ENCODE results near the gene PNISR.

The PNISR gene

DNA sequence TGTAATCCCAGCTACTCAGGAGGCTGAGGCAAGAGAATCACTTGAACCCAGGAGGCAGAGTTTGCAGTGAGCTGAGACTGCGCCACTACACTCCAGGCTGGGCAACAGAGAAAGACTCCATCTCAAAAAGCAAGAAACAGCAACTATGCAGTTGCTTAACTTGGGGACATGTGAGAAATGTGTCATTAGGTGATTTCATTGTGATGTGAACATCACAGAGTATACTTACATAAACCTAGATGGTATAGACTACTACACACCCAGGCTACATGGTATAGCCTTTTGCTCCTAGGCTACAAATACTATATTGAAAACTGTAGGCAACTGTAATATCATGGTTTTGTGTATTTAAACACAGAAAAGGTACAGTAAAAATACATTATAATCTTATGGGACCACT is 27.8 kb downstream of the PNISR start:
- DNase-seq: no peak

DNA sequence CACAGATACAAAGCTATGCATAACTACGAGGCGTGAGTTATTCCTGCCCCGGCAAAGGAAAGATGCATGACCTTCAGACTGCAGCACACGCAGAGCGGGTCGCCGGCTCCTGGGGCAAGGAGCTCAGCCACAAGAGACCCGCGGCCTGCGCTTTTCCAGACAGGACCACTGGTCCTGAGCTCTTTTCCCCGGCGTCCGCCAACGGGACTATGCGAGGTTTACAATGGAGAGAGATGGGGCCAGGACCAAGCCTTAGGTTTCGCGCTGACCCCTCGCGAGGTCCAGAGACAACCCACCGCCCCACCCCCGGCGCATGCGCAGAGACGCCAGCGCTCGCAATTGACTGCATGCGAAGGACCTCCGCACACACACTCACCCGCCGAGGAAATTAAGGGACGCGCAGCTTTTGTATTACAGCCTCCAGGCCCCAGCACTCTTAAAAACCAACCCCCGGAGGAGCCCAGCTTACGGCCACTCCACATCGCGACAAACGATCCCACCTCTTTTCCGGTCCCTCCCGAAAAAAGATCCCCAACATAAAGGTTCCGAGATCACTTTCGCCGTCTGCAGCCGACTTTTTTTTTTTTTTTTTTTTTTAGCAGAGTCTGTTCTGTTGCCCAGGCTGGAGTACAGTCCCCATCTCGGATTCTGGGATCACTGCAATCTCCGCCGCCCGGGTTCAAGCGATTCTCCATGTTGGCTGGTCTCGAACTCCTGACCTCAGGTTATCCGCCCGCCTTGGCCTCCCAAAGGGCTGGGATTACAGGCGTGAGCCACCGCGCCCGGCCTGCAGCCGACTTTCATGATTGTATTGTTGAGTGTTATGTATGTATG is 31.2 kb downstream of the PNISR start, which contains the start of gene COQ3:
Gene COQ3 (minus strand): TSS at position 498 of the 834 bp plus-strand sequence. CDS start 16 bp downstream, at position 482.
- peak; percentile 81 for DNase-seq

DNA sequence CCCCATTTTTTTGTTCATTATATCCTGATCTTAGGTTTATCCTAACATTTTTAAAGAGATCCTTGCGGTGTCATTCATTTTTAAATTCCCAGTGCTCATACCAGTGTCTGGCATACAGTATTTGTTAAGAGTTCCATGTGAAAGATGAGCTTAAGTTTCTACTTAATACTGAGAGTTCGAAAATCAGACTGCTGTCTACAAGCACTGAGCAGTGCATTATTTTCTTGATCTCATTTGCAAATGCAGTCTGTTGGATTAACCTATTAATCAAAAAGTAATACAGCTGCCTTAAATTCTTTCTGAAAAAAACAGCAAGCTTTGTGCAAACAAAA is 31.8 kb downstream of the PNISR start:
- no peak for DNase-seq

DNA sequence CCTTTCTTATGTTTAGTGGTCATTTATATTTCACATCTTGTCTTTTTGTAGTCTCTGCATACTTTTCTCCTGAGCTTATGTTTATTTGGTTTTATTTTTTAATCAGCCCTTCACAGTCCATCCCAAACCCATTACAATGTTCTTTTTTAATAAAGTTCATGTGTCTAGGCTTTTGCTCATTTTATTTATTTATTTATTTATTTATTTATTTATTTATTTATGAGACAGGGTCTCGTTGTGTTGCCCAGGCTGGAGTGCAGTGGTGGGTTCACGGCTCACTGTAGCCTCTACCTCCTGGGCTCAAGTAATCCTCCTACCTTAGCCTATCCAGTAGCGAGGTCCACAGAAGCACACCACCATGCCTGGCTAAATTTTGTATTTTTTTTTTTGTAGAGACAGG is 34.2 kb downstream of the PNISR start:
- no peak for DNase-seq

DNA sequence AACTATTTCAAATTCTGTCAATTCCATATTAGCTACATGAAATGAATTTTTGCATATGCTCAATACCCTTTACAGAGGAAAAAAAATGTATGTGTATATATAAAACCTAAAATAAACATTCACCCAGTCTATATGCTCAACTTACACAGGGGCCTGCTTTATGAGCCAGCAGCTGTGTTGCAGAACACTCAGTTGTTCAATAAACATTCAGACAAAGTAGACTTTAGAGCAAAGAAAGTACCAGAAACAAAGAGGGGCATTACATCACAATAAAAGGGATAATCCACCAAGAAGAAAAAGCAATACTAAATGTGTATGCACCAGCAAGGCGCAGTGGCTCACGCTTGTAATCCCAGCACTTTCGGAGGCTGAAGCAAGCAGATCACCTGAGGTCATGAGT is 40.6 kb downstream of the PNISR start:
- DNase-seq: no peak

DNA sequence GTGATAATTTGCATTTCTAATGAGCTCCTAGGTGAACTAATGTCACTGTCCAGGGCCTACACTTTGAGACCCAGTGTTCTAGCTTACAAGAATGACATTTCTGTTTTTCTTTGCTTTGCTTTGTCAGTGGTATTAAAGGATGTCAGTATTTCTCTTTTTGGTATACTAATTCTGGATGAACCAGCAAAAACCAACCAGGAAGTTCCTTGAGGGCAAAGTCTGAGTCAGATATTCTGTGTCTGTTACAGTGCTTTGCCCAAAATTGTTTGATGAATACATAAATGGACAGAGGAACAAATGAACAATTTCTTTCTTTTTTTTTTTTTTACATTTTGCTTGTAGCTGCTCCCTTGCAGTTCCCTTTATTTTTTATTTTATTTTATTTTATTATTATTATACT is 46.5 kb downstream of the PNISR start:
- no peak for DNase-seq

DNA sequence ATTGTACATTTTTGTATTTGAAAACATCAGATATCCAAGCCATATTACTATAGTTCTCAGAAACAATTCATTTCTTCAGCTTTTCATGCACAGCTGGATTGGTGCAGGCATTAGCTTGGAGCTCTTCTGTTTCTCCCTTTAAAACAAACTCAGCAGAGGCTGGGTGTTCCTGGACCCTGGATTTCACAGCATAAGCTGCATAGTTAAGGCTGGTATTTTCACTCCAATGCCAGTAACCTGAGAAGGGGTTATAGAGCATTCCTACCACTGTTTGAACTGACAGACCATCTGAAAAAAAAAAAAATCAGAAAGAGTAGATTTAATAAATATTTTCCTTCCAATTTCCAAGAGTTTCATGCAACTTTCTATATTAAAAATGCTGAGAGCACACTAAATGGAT is 55.6 kb downstream of the PNISR start:
- no peak for DNase-seq

DNA sequence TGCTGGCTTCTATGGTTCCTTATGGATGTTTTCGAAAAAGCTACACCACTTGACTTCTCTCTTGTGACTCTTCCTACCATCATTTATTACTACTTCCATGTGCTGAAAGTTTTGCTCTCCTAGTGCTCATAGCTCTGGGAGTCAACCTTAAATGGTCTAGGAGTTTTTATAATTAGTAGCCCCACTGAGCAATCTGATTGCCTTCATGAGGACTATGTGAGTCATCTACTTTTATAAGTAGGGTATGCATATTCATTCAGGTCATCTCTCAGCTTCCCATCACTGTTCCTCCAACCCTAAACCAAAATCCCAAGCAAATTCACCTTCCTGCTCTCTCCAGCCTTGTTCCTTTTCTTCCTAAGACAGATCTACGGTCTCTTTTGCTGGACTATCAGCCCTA is 58.3 kb downstream of the PNISR start:
- DNase-seq: no peak

DNA sequence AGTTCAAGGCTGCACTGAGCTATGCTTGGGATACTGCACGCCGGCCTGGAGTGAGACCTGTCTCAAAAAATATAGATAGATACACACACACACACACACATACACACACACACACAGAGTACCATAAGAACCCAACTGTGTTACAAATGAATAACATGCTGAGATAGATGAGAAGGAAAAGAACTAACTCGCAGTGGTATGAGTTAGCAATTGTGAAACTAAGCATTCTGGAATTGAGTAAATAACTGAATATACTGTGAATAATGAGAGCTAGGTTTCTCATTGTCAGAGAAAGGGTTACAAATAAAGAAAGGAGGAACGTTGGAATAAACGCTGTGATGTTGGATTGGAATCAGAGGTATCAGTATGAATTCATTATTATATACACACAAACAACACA is 61.1 kb downstream of the PNISR start:
- no peak for DNase-seq

DNA sequence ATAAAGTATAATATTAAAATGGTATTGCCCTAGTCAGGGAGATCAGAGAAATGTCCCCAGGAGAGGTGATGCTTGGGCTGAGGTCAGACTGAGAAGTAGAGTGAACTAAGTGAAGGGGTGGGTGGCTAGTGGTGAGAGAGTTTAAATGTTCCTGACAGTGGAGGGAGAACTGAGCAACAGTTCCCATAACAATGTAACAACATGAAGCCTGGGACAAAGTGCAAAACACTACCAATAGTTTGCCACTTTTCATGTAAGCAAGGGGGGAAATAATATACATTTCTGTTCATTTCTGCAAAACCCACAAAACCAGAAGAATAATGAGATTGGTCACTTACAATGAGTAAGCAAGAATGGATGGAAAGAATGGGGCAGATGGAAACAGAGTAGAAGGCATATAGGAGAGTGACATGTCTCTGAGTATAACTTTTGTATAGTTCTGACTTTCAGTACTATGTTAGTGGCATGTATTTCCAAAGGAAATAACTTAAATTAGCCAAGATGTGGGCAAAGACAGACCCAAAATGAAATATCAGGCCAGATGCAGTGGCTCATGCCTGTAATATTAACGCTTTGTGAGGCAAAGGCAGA is 62.3 kb downstream of the PNISR start:
- DNase-seq: no peak

DNA sequence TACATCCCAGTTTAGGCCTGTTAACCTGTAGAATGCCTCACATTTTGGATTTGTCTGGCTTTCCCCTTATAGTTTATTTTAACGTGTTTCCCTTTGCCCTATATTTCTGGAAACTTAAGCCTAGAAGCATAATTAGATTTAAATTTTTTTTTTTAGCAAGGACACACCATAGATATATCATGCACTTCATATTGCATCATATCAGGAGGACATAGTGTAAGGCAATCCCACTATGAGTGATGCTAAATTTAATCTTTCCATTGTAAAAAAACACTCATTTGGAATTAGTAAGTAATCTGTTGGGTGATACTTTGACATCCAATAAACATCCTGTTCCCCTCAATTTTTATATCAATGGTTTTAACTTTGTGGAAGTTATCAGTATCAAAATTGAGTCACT is 65.3 kb downstream of the PNISR start:
- no peak for DNase-seq

DNA sequence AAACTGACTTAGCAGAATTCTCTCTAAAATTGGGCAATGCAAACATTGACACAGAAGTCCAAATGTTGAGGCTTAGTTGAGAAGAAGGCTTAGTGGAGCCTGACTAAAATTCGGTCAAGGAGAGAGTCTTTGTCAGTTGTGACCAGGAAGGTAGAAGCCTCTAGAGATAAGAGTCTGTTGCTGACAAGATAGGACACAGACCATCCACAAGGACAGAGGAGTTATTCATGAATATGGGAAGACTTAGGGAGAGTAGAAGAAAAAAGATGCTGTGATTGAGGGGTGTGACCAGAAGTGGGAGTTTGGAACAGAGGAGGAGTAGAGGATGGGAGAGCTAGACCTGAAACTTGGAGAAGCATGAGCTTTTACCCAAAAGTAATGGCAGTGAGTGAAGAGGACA is 68.5 kb downstream of the PNISR start:
- no peak for DNase-seq

DNA sequence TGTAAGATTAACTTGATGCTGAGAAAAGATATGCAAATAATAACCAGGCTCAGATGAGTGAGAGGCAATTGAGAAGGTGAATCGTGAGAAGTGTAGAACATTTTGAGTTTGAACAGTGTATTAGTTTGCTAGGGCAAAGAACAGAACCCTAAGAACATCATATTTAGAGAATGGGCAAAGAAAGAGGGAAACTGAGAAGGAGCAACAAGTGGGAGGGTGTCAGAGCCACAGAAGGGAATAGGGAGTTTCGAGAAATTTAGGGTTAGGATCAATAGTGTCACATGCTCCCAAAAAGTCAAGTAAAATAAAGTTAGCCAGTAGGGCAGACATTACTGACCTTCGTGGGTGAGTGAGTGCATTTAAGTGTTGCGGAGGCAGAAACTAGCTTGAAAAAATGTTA is 70.1 kb downstream of the PNISR start:
- no peak for DNase-seq

DNA sequence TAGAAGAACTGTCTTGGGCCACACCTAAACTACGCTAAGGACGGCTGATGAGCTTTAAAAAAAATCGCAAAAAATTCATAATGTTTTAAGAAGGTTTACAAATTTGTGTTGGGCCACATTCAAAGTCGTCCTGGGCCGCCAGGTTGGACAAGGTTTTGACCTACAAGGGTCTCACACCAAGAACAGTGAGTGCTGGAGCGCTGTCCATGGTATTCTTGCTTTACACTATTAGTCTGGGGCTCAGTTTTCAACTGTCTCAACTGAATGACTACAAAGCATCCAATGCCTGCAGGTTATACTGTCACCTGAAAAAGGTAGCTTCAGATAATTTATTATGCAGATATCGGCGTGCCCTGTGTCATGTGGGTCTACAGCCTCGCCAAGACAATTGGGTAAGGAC is 72.0 kb downstream of the PNISR start:
- no peak for DNase-seq

DNA sequence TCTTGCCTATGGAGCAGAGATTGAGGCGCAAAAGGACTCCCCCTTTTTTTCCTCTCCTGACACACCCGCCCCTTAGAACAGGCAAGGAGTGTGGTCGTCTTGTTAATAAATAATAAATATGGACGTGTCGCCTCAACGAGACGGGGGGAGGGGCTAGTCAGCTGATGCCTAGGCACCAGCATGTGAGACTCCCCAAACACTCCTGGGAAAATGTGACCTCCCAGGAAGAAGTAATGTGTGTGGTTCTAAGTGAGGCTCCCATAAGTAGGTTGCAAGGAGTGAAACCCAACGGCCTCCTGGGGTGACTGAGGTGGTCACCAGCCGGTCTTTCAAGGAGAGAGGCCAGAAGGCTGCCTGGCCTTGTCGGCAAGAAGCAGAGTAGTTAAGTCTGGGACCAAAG is 74.5 kb downstream of the PNISR start:
- DNase-seq: peak; percentile 31

DNA sequence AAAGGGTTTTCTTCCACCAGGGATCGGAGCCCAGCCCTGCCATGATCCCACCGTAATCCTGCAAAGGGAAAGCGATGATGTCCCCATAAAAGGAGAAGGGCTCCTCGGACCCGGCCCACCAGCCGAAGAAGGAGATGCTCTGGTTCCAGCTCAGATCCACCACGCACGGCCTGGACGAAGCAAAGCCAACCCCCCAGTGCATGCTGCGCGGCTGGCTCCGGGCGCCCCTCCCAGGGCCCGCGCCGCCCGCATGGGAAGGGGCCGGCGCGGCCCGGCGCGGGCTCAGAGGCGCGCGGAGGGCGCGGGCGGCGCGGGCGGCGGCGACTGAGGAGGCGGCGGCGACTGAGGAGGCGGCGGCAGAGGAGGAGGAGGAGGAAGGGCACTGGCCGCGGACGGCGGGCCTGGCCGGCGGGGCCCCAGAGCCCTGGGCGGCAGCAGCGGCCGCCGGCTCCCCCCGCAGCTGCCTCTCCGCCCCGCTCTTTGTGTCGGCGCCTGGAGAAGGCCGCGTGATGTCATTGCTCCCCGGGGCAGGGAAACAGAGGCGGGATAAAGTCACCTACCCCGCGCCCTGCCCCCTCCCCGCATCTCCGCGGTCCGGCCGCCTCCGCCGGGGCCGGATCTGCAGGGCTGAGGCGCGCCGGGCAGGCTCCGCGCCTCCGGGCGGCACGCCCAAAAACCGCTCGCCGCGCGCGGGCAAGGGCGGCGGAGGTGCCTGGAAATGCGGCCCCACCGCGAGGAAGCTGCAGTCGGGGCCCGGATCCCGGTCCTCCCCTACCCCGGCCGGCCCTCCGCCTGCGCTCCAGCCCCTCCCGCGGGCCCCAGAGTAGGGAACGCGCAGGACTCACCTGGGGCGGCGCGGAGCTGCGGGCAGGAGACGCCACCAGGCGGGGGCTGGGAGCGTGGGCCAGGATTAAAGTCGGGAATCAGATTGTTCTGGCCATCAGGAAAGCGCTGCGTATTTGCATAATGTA is 75.7 kb downstream of the PNISR start, which contains the start of gene FAXC:
Gene FAXC (minus strand): TSS at position 504 of the 971 bp plus-strand sequence. CDS start 302 bp downstream, at position 202.
- DNase-seq: peak; percentile 35

DNA sequence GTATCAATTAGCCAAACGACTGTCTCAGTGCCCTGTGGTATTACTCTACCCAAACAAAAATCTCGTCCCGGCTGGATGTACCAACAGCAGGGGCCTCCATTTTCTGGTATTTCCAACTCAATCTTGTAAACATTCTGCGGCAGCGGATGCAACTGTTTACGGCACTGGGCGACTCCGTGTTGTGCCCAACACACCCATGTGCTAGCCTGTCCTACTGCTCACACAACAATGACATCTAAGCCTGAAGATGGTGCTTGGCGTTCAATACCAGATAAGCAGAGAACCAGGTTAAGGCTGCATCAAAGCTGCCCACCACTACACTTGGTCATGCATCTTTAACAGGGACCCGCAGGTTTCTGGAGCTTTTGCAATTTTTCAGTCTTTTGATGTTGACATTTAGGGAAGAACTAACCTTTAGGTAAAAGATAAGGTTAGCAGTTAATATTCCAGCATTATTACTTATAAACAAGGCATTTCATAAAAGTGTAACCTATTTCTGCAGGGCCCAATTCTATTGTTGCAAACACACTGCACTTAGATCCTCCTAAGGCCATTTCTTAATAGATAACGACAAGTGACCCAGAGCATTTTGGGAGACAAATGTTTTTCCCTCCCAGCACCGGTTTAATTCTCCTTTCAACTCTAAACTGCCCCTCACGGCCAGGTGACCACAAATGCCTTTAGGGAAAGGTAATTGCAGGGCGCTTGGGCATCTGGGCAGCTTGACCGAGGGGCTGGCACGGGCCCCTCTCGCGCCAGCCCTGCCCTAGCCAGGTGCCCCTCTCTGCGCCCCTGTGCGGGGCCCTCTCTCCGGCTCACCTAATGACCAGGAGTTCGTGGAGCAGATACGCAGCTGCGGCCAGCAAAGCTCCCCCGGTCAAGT is 76.6 kb downstream of the PNISR start:
- DNase-seq: no peak

Data from DMS79 (cell line).